ENCODE measurements around the gene MANEAL. TPM values are rescaled to one million over a fixed set of nuclear protein-coding genes. Genes with fewer than 3 reads are reported as not detected.

MANEAL gene
- total RNA-seq, 1 donor from 2014 or later, result 11.6 TPM

- H3K4me3 Mint-ChIP-seq, result no peak overlapping the region
- no peak overlapping the region for H3K27ac Mint-ChIP-seq
Measured at GRCh38 chr1:37839676-37840075, 46.0 kb downstream of the MANEAL start.

GRCh38 chr1:37840711-37841110 lies 47.1 kb downstream of the MANEAL start:
- Mint-ChIP-seq H3K27ac (no peak overlapping the region), H3K4me3 (no peak overlapping the region), H3K36me3 (peaks cover 7% of the 10 kb centered on the region), H3K4me1 (ENCODE audit: unreplicated experiment) (no peaks in the 10 kb centered on the region), H3K9me3 (no peaks in the 10 kb centered on the region), H3K27me3 (no peaks in the 10 kb centered on the region)
- TF ChIP-seq CTCF (conservative IDR thresholded peaks at IDR 0.05), result no peak
- no peak for DNase-seq (ENCODE audit: extremely low spot score, unreplicated experiment)

More at GRCh38 chr1:37839676-37840075, 46.0 kb downstream of the MANEAL start:
- Mint-ChIP-seq H3K36me3 (peaks cover 7% of the 10 kb centered on the region), H3K27me3 (no peaks in the 10 kb centered on the region), H3K4me1 (ENCODE audit: unreplicated experiment) (no peaks in the 10 kb centered on the region), H3K9me3 (no peaks in the 10 kb centered on the region)
- DNase-seq (ENCODE audit: extremely low spot score, unreplicated experiment), result no peak
- no peak for TF ChIP-seq CTCF (conservative IDR thresholded peaks at IDR 0.05)

GRCh38 chr1:37841652-37842051 lies 48.0 kb downstream of the MANEAL start:
- Mint-ChIP-seq H3K4me3 (no peak overlapping the region), H3K36me3 (peaks cover 7% of the 10 kb centered on the region), H3K4me1 (ENCODE audit: unreplicated experiment) (no peaks in the 10 kb centered on the region), H3K27ac (no peak overlapping the region), H3K27me3 (no peaks in the 10 kb centered on the region), H3K9me3 (no peaks in the 10 kb centered on the region)
- TF ChIP-seq CTCF (conservative IDR thresholded peaks at IDR 0.05), result no peak
- no peak for DNase-seq (ENCODE audit: extremely low spot score, unreplicated experiment)

GRCh38 chr1:37844536-37844935 lies 50.9 kb downstream of the MANEAL start:
- DNase-seq (ENCODE audit: extremely low spot score, unreplicated experiment), result no peak
- no peak overlapping the region for H3K4me3 Mint-ChIP-seq
- H3K36me3 Mint-ChIP-seq, result peaks cover 7% of the 10 kb centered on the region
- no peaks in the 10 kb centered on the region for H3K9me3 Mint-ChIP-seq
- H3K4me1 Mint-ChIP-seq (ENCODE audit: unreplicated experiment), result no peaks in the 10 kb centered on the region
- no peak overlapping the region for H3K27ac Mint-ChIP-seq
- H3K27me3 Mint-ChIP-seq, result no peaks in the 10 kb centered on the region
- no peak for TF ChIP-seq CTCF (conservative IDR thresholded peaks at IDR 0.05)

GRCh38 chr1:37845049-37845646 lies 51.5 kb downstream of the MANEAL start:
- H3K36me3 Mint-ChIP-seq, result peaks cover 7% of the 10 kb centered on the region
- DNase-seq (ENCODE audit: extremely low spot score, unreplicated experiment), result no peak
- no peak for TF ChIP-seq CTCF (conservative IDR thresholded peaks at IDR 0.05)
- H3K9me3 Mint-ChIP-seq, result no peaks in the 10 kb centered on the region
- no peaks in the 10 kb centered on the region for H3K4me1 Mint-ChIP-seq (ENCODE audit: unreplicated experiment)
- H3K4me3 Mint-ChIP-seq, result no peak overlapping the region
- H3K27me3 Mint-ChIP-seq, result no peaks in the 10 kb centered on the region
- H3K27ac Mint-ChIP-seq, result peak overlapping the region; percentile 34

GRCh38 chr1:37845786-37846185 lies 52.1 kb downstream of the MANEAL start:
- peaks cover 7% of the 10 kb centered on the region for H3K36me3 Mint-ChIP-seq
- H3K4me3 Mint-ChIP-seq, result no peak overlapping the region
- H3K27me3 Mint-ChIP-seq, result no peaks in the 10 kb centered on the region
- no peaks in the 10 kb centered on the region for H3K4me1 Mint-ChIP-seq (ENCODE audit: unreplicated experiment)
- no peak for TF ChIP-seq CTCF (conservative IDR thresholded peaks at IDR 0.05)
- peak overlapping the region; percentile 34 for H3K27ac Mint-ChIP-seq
- no peak for DNase-seq (ENCODE audit: extremely low spot score, unreplicated experiment)
- H3K9me3 Mint-ChIP-seq, result no peaks in the 10 kb centered on the region
